ENCODE results near the gene PLEKHA6. TPM values are rescaled to one million over a fixed set of nuclear protein-coding genes. Genes with fewer than 3 reads are reported as not detected.

Gene PLEKHA6
- total RNA-seq, 4 donors from 2014 or later, result 1.5 to 2.0 (median 1.6) TPM

DNA sequence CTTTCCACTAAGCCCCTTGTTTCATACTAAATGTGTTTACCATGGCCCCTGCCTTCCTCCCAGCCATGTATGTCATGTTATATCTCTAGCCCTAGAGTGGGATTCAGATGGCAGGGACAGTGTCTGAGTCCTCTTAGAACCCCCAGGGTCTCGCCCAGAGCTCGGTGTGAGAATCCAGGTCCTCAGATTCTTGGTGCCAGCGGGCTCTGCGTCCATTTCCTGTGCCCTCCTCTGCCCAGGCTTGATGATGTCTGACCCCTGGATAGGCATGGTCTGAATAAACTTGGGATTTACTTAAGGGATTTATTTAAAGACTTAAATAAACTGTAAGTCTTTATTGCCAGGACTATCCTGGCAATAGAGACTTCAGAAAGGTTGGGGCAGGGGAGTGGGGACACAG lies 157.2 kb downstream of the PLEKHA6 start:
- TF ChIP-seq, protein P1, sequence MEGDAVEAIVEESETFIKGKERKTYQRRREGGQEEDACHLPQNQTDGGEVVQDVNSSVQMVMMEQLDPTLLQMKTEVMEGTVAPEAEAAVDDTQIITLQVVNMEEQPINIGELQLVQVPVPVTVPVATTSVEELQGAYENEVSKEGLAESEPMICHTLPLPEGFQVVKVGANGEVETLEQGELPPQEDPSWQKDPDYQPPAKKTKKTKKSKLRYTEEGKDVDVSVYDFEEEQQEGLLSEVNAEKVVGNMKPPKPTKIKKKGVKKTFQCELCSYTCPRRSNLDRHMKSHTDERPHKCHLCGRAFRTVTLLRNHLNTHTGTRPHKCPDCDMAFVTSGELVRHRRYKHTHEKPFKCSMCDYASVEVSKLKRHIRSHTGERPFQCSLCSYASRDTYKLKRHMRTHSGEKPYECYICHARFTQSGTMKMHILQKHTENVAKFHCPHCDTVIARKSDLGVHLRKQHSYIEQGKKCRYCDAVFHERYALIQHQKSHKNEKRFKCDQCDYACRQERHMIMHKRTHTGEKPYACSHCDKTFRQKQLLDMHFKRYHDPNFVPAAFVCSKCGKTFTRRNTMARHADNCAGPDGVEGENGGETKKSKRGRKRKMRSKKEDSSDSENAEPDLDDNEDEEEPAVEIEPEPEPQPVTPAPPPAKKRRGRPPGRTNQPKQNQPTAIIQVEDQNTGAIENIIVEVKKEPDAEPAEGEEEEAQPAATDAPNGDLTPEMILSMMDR (IDR thresholded peaks at IDR 0.05; ENCODE audit: low read depth), result no peak

DNA sequence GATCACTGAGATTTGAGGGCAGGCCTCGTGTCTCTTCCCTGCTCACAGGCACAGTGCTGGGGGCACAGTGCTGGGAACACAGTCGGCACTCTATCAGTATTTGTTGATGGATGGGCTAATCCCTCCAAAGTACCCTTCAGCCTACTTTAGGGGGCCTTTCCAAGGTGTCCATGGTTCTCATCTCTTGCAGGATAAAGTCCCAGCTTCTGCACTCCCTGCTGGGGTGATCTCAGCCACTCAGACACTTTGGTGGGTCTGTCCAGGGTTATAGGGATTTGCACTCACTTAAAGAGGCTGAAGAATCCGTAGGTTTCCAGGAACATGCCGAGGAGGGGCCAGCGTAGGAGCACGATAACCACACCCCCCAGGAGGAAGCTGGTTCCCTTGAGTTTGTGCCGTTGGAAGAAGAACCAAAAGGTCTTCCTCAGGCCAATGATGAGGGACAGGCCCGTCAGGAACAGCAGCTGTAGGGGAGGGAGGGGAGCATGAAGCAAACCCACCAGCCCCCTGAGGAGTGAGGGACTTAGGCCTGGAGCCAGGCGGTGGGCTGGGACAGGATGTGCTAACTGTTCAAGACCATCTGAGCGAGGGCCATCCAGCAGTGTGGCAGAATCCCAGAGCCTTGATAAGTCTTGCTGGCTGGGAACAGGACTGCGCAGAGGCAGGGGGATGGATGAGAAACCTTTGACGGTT lies 158.2 kb downstream of the PLEKHA6 start:
- TF ChIP-seq, protein P1 (IDR thresholded peaks at IDR 0.05; ENCODE audit: low read depth), result no peak

DNA sequence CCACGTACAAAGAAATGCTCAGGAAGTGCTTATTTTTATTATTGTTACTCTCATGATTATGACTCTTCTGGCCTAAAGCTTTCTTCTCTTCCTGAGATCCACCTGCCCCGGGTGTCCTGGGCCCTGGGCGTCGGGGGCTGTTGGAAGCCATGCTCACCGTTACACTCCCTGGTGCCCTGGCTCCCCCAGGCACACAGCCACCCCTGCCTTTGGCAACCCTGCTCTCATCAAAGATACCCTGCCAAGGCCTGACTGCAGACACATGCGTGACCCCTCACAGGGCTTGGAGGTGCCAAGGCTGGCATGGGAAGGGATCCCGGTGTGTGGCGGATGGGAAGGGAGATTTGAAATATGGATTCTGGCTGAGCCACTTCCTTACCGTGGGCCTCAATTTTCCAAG lies 160.2 kb downstream of the PLEKHA6 start:
- TF ChIP-seq, protein P1 (IDR thresholded peaks at IDR 0.05; ENCODE audit: low read depth), result no peak

DNA sequence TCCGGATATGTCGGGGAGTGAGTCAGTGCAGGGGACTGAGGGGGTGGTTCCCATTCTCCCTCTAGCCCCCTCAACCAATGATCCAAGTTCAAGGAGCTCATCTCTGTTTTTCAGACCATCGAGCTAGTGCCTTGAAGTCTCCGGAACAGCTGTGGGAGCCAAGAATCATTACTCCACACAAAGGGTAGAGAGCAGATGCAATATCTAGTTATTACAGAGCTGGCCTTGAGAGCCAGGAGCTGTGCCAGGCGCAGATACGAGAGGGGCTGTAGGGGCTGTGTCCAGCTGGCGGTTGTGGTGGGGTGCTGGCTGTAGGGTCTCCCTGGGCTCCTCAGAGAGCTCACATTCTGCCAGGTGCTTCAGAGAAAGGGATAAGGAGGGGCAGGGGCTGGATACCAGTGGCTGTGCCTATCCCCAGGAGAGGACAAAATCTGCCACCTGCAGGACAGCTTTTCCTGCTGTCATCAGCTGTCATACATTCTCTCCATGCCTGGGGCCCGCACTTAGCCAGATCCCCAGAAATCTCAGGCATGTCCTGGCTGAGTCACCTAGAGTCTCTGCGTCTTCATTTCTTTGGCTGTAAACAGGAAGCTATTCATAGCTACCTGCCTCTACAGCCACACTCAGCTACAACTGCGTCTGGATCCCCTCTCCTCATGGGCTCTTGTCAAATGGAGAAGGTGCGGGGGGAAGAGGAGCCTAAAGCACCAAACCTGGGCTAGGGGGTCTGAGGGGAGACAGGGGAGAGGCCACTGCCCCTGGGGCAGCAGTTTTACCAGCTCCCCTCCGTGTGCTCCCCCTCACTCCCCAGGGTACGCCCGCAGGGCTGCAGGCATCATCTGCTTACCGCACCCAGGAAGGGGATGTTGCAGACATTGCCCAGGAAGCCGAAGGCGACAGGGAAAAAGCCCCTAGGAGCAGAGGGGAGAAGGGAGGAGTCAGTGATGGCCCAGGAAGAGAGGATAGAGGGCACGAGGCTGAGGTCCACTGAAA lies 161.1 kb downstream of the PLEKHA6 start:
- TF ChIP-seq, protein P1 (IDR thresholded peaks at IDR 0.05; ENCODE audit: low read depth), result no peak

DNA sequence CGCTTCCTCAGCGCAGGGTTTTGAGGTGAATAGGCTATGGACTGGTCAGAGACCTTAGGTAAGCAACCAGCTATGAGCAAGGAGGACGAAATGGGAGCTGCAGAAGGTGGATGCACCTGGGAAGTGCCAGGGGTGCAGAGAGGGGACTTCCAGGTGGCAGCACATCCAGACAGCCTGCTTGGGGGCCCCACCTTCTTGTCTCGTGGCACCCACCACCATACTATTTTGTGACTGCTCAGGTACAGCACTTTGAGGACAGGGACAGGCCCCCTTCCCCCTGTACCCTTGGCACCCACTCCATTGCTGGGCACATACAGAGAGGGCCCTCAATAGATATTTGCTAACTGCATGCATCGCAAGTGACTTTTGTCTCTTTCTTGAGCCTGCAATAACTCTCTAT lies 162.7 kb downstream of the PLEKHA6 start:
- TF ChIP-seq, protein P1 (IDR thresholded peaks at IDR 0.05; ENCODE audit: low read depth), result no peak

DNA sequence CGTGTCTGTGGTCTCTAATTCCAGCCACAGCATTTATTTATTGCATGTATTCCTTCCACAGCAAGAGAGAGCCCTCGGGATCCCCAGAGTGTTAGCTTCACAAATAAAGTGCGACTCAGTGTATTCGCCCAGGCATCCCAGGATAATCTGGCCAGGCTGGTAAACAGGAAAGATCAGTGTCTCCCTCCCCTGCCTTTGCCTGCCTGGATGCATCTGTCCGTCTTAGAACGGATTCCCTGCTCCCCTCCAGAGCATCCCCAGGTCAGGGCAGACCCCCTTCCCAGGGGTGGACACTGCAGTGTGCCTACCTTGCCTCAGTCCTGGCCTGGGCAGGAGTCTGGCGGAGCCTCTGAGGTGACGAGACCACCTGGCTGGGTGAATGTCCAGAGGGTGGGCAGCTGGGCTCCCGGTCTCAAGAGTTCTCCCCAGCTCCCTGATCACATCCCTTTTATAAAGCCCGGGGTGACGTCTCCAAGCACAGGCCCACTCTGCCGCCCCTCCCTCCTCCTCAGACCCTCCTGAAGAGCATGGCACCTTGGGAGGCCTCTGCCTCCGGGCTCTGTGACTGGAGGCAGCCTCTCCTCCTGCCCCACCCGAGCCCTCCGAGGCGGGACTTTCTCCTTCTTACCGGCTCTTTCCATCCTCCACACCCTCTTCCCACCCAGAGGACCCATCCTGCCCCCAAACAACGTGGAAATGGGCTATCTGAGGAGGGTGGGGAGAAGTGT lies 163.5 kb downstream of the PLEKHA6 start, which contains the start of gene KISS1:
KISS1 (minus strand) TSS at position 424 of the 728 bp plus-strand sequence. CDS start 3,615 bp downstream, outside the sequence.
- TF ChIP-seq, protein P1 (IDR thresholded peaks at IDR 0.05; ENCODE audit: low read depth), result no peak

All from subcutaneous adipose tissue (tissue), 4 donors.